Measurements from ENCODE around the gene PPP1R36. TPM values are rescaled to one million over a fixed set of nuclear protein-coding genes. Genes with fewer than 3 reads are reported as not detected.

Gene PPP1R36
- total and polyA plus RNA-seq, 2 of the 8 experiments (the other 6 are each of a cell fraction or from before 2014, with no cell fraction given): 0.39 to 0.93 TPM

- Histone ChIP-seq H3K9ac (replicated peaks in 1 of 4; ENCODE audit: extremely low read depth in 1 of 4, low read depth in 3 of 4, low read length in 3 of 4) (no peak overlapping the region), H2BK15ac (ENCODE audit: low read length) (no peak overlapping the region), H2BK12ac (ENCODE audit: low read depth, low read length) (no peak overlapping the region), H3K18ac (ENCODE audit: extremely low read depth, low read length) (no peak overlapping the region), H2BK5ac (ENCODE audit: low read depth, low read length) (no peak overlapping the region), H3K27ac (ENCODE audit: low read depth, low read length) (no peak overlapping the region), H3K23ac (ENCODE audit: insufficient read length) (no peak overlapping the region), H3K79me2 (ENCODE audit: control insufficient read depth in 1 of 2, insufficient read depth in 2 of 2, low read length in 2 of 2) (no peaks in the 10 kb centered on the region), H3K14ac (ENCODE audit: insufficient read length) (no peak overlapping the region), H3K9me3 (ENCODE audit: insufficient read depth in 2 of 2, low read depth in 1 of 2, low read length in 1 of 2) (no peaks in the 10 kb centered on the region), H3K23me2 (ENCODE audit: low read depth, low read length) (no peaks in the 10 kb centered on the region), H3K36me3 (ENCODE audit: control insufficient read depth in 2 of 4, insufficient read depth in 4 of 4, low read length in 3 of 4) (no peaks in the 10 kb centered on the region), H4K91ac (replicated peaks; ENCODE audit: insufficient read length, low read length) (no peak overlapping the region), H3K4me1 (replicated peaks in 1 of 4; ENCODE audit: control insufficient read depth in 3 of 4, insufficient read depth in 4 of 4, low read length in 3 of 4) (peaks cover 0 to 2% (median 0%) of the 10 kb centered on the region in 4 experiments; a peak in 2 of 7 replicates), H4K20me1 (replicated peaks in 1 of 2; ENCODE audit: control insufficient read depth in 1 of 2, insufficient read depth in 2 of 2, low read length in 2 of 2) (no peaks in the 10 kb centered on the region), H4K5ac (ENCODE audit: insufficient read length, low read depth, low read length) (no peak overlapping the region), H3K4me3 (ENCODE audit: extremely low read depth in 1 of 4, insufficient read depth in 2 of 4, low read depth in 3 of 4, low read length in 4 of 4) (no peak overlapping the region), H2BK120ac (replicated peaks; ENCODE audit: low read depth, low read length) (no peak overlapping the region), H4K8ac (ENCODE audit: extremely low read depth, insufficient read depth, low read length) (no peak overlapping the region), H3K27me3 (replicated peaks in 1 of 4; ENCODE audit: control insufficient read depth in 3 of 4, extremely low read depth in 1 of 4, insufficient read depth in 3 of 4, low read length in 3 of 4) (no peaks in the 10 kb centered on the region), H2AFZ (ENCODE audit: low read length) (no peak overlapping the region), H3K4me2 (ENCODE audit: insufficient read depth in 1 of 2, low read depth in 2 of 2, low read length in 2 of 2) (no peak overlapping the region), H2AK5ac (ENCODE audit: low read depth, low read length) (no peak overlapping the region), H3K79me1 (ENCODE audit: low read depth, low read length) (no peaks in the 10 kb centered on the region), H3K4ac (replicated peaks; ENCODE audit: insufficient read length, low read depth, low read length) (no peak overlapping the region), H3K56ac (replicated peaks; ENCODE audit: insufficient read length, low read depth, low read length) (no peak overlapping the region), H2BK20ac (ENCODE audit: low read length) (no peak overlapping the region)
- CTCF ChIA-PET (ENCODE audit: partially characterized antibody): interaction anchor here (1.2 to 2.1 kb wide), 4 partner anchors 14 to 30 kb away, joined by 3 to 12 read pairs (median 6); no protein-coding TSS in a partner anchor
- DNase-seq (ENCODE audit: low read depth in 1 of 2, low spot score in 2 of 2): no peak
- no peak for FAIRE-seq
- TF ChIP-seq FOSL1 (IDR thresholded peaks at IDR 0.05; ENCODE audit: insufficient read depth, low read depth, low read length) (no peak), USF2 (IDR thresholded peaks at IDR 0.05; ENCODE audit: low read length) (no peak), KDM1A (IDR thresholded peaks at IDR 0.05; ENCODE audit: borderline replicate concordance, low read length) (no peak), CBX8 (IDR thresholded peaks at IDR 0.05; ENCODE audit: borderline replicate concordance, low read depth, low read length) (no peak), CTCF (IDR thresholded peaks at IDR 0.05; ENCODE audit: control extremely low read depth in 1 of 3, insufficient read depth in 1 of 3, low read depth in 1 of 3, low read length in 3 of 3) (no peak)
- POLR2A ChIA-PET (ENCODE audit: partially characterized antibody): no interaction called here
- 71% methylated on average over 1 of the region's 1 CpG; no CpG with 5 or more reads in 1 of the 2 experiments for WGBS, 2 experiments (ENCODE audit: extremely low coverage in 1 of 2, insufficient coverage in 1 of 2, insufficient read length in 1 of 2, insufficient replicate concordance in 2 of 2, low coverage in 1 of 2, low lambda C conversion rate in 2 of 2, missing lambda C conversion rate in 1 of 2)
Measured at GRCh38 chr14:64612021-64612380, 62.2 kb downstream of the PPP1R36 start.
